Posterior cingulate gyrus (tissue), 11 donors: ENCODE measurements around the gene LENG8.
"Not testable (repeated sequence)": the region's sequence is repeated elsewhere in the genome, so short reads cannot be mapped to it uniquely, and the experiment has no call there.

ENCODE experiments used
- DNase-seq, 10 donors: peaks; one replicate each; pipeline versions ENCODE4 v3.0.0 to v3.0.0-alpha.2; 2020 to 2021; ENCODE audit warnings: mixed read lengths in 3 of 10
- intact Hi-C: fragments of 100-400 bp; cut with DNase I; formaldehyde crosslinking; loops from one replicate; pipeline ENCODE4 v1.15.1; 2023

LENG8 gene

DNA sequence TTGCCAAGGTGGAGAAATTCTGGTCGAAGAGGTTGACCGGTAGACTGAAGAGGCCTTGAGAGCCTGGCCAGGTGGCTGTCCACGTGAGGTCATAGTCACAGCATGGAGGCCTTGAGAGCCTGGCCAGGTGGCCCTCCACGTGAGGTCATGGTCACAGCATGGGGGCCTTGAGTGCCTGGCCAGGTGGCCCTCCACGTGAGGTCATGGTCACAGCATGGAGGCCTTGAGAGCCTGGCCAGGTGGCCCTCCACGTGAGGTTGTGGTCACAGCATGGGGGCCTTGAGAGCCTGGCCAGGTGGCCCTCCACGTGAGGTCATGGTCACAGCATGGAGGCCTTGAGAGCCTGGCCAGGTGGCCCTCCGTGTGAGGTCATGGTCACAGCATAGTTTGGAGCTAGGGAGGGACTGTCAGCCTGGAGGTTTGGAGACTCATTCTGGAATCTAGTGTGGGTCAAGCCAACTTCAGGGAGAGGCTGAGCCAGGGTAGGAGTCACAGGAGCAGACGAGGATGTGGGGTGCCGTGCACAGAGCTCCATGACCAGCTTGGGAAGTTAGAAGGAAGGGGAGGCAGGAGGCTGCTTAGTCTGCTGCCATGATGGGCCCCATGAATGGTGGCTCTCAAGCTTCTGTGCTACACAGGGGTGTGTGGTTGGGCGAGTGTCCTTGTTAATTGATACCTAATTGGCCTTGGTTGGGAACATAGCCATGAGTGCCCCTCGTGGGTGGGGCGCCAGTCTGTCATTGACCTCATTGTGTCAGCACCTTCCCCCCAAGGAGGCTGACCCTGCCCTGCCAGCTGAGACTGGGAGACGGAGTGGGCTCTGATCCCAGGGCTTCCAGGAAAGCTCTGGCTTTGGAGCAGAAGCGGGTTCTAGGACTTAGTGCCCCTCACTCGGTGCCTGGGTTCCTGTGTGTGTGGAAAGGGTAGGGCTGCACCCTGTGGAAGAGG is 10.6 kb downstream of the LENG8 start:
- peak in 2 of 10 donors; percentile 35 to 72 for DNase-seq
- intact Hi-C loops = no loop called here

DNA sequence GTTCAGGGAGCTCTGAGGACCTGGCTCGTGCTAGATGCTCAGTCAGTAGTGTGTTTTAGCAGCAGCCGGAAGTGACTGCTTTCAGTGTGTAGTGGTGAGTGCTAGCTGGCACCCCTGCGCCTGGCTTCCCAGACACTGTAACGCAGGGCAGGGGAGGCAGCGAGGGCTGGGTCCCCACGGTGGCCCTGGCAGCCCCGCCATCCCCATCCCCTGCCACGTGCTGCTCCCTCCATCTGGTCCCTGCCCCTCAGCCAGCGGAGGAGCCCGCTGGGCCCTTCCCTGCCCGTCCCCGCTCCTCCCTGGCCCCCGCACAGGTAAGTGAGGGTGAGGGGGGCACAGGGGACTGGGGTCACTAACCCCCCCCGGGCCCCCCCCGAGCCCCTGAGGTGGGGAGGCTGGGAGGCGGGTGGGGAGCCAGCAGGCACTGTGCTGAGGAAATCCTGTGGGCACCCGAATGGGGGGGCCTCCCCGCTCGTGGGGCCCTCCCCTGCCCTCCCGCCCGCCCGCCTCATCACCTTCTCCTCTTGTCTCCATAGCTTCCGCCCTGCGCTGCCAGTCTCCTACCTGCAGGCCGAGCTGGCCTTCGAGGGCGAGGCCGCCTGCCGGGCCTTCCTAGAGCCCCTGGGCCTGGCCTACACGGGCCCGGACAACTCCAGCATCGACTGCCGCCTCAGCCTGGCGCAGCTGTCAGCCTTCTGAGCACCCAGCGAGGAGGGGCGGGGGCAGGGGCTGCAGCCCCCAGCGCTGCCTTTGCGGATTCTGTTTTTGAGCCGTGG is 11.4 kb downstream of the LENG8 start:
- intact Hi-C loops = no loop called here
- DNase-seq = peak in 2 of 10 donors; percentile 46 to 74

DNA sequence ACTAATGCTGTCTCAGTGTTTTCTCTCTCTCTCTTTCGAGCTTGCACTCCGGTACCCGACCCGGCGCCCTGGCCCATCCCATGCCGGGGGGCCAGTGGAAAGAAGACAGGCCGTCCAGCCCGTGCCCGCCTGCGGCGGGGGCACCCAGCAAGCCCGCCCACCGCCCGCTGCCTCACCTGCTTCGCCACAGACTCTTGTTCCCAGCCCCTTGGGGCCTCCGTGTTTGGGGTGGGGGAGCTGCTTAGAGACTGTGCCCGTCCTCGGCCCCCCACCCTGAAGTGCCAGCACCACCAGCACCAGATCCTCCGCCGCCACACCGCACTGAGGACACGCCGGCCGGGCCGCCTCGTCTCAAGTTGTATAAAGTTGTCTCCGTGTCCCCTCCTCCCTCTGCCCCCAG is 12.2 kb downstream of the LENG8 start:
- DNase-seq = peak in 2 of 10 donors; percentile 77 to 79
- intact Hi-C loops = no loop called here

DNA sequence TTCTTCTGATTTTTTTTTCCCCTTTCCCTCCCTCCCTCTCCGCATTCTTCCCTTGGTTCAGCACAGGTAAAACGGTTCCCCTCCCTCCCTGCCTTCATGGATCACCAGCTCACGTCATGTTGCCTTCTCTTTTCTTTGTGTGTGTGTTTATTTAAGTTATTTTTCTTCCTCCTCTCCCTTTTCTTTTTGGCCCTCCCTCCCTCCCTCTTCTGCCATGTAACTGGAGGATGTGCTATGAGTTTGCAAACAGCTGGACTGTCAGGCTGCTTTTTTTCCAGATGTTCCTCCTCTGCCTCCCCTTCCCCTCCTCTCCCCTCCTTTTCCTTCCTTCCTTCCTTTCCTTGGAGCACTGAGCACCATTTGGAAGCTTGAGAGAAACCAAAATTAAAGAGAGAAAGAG is 12.6 kb downstream of the LENG8 start:
- DNase-seq = no peak
- intact Hi-C loops = loop anchor here (2.0 kb wide), 1 partner anchor 13 kb away; the partner anchor contains the start of gene LENG8

DNA sequence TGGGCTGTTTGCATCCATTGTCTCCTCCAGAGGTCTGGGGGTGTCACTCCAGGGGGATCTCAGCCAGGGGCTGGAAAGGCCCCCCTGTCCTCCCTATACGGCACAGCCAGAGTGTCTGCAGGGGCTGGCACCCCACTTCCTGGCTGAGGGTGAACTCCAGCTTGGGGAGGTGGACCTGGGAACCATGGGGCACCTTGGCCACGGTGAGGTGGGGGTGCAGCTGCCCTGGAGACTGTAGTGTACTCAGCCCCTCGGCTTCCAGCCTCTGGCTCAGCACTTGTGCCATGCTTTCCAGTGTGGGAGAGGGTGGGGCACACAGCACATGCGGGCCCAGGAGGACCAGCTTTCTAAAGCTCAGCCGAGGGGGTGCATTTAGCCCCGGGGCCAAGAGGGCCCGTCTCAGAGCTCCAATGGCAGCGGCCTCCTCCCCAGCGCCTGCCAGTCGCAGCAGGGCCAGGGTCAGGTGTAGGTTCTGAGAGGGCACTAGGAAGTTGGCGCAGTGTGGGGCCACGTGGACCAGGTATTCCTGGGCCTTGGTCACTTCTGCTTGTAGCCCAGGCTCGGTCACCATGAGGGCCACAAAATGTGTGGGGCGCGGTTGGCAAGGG is 13.2 kb downstream of the LENG8 start:
- intact Hi-C loops = loop anchor here (2.0 kb wide), 1 partner anchor 13 kb away; the partner anchor contains the start of gene LENG8
- peak in 2 of 10 donors; percentile 70 to 77 for DNase-seq

DNA sequence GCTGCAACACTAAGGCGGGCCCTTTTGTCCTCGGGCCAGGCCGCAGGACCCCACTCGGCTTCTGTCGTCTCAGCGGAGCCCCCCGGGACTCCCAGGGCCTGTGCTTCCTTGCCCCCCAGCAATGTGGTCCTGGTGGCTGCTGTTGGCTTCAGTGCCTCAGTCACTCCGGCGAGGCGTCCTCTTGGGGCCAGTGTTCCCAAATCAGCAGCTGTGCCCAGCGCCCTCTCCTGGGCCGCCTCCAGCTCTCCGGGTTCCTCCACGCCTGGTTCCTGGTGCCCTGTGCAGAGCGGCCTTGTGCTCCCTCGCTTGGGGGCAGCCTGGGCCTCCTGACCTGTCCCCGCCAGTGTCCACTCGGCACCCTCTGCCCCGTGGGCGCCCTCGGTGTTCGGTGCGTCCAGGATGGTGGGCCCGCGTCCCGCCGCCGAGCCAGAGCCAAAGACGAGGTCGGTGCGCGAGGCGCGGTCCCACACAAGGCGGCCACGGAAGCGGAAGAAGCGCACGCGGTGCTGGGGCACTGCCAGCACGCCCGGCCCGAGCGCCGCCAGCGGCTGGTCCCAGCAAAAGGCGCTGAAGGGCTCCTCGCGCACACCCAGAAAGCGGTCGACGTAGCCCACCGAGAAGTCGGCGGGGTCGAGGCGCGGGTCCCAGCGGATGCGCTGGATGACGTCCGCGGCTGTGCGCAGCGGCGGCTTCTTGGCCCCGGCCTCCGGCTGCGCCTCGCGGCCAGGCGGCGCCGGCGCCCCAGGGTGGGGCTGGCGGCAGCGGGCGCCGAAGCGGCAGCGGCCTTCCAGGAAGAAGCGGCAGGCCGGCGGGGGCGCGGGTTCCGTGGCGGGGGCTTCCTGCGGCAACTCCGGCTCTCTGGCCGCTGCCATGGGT is 13.9 kb downstream of the LENG8 start:
- intact Hi-C loops = loop anchor here (2.0 kb wide), 1 partner anchor 14 kb away; the partner anchor contains the start of gene LENG8

DNA sequence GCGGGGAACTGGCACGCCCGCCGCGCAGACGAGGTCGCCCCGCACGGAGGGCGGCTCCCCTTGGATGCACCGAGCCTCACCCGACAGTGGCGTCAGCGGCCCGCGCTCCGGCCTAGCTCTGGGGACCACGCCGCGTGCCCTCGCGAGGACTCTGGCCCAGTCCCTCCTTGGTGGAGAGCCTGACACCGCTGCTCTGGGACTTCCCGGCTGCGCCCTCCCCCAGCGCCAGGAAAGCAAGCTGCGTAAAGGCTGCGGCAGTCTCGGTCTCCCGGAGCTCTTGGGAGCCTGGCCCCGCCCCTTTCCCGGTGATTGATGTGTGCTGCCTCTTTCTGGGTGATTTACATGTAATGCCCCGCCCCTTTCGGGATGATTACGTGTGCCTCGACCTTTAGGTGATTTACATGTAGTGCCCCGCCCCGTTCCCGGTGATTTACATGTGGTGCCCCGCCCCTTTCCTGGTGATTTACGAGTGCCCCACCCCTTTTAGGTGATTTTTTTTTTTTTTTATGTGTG is 14.6 kb downstream of the LENG8 start, which contains the start of gene LENG9:
TSS of gene LENG9 (minus strand) at position 248 of the 513 bp plus-strand sequence. CDS start 252 bp downstream, outside the sequence.
- intact Hi-C loops = loop anchor here (2.0 kb wide), 1 partner anchor 15 kb away; the partner anchor contains the start of gene LENG8

More for the DNA sequence above, 13.9 kb downstream of the LENG8 start:
- DNase-seq = peak in 8 of 10 donors; percentile 39 to 93 (median 60)

DNA sequence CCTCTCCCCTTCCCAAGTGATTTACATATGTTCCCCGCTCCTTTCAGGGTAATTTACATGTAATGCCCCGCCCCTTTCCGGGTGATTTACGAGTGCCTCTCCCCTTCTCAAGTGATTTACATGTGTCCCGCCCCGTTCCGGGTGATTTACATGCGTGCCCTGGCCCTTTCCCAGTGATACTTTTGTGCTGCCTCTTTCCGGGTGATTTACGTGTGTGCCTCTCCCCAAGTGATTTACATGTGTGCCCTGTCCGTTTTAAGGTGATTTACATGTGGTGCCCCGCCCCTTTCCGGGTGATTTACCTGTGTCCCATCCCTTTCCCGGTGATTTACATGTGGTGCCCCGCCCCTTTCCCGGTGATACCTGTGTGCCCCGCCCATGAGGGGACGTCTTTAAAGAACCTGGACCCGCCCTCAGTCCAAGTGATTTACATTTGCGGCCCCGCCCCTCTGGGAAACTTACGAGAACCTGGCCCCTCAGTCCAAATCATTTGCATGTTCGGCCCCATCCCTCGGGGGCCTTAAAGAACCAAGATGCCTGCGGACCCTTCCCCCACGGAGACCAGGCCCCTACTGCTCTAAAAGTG is 15.1 kb downstream of the LENG8 start:
- DNase-seq = peak in 8 of 10 donors; percentile 45 to 95 (median 70)
- intact Hi-C loops = no loop called here

More for the DNA sequence above, 14.6 kb downstream of the LENG8 start, which contains the start of gene LENG9:
- peak; percentile 82 to 99 (median 94) for DNase-seq

DNA sequence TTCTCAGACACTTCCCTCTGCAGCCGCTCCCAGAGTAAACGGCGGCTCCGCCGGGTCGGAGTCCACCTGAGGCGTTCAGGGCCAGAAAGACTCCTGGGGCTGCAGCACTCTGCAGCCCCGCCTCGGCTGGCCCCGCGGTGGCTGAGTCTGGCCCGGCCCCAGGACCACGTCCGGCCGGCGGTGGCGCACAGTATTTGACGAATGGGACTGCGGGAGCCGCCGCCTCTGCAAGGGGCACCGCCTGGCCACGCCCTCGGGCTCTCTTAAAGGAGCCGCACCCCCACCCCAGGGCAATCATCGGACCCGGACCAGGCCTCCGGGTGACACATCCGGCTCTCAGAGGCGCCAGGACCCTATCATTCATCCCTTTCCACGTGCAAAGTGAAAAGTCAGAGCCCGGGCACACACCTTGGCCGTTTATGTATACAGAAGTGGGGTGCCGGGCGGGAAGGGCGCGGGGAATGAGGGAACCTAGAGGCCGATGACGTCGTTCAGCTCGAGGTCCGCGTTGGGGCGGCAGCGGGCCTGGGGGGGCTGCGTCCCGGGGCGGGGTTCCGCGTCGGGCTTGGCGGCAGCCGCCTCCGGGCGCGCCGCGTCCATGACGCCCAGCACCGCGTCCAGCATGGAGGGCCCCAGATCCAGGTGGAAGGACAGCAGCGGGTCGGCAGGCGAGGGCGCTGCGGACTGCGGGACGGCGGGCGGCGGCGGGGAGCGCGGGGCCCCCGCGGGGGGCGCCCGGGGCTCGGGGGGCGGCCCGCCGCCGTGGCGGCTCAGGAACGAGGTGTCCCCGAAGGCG is 15.8 kb downstream of the LENG8 start:
- intact Hi-C loops = no loop called here
- DNase-seq = peak; percentile 66 to 98 (median 85)

DNA sequence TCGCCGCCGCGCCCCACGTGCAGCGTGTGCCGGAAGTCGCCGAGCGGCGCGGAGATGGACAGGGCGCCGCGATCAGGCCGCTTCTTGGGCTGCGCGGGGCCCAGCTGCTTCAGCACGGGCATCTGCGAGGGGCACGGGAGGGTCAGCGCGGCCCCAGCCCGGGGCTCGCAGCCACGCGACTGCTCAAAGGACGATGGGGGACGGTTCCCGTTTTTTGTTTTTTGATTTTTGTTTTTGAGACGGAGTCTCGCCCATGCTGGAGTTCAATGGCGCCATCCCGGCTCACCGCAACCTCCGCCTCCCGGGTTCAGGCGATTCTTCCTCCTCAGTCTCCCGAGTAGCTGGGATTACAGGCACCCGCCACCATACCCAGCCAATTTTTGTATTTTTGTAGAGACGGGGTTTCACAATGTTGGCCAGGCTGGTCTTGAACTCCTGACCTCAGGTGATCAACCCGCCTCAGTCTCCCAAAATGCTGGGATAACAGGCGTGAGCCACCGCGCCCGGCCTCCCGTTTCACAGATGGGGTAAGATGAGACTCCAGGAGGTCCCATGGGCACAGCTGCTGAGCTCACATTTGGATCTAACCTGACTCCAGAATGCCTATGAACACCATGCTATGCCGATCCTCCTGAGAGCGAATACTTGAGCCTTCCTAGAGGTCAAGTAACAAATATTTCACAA is 16.6 kb downstream of the LENG8 start:
- intact Hi-C loops = no loop called here
- peak in 2 of 10 donors; percentile 40 to 82 for DNase-seq

DNA sequence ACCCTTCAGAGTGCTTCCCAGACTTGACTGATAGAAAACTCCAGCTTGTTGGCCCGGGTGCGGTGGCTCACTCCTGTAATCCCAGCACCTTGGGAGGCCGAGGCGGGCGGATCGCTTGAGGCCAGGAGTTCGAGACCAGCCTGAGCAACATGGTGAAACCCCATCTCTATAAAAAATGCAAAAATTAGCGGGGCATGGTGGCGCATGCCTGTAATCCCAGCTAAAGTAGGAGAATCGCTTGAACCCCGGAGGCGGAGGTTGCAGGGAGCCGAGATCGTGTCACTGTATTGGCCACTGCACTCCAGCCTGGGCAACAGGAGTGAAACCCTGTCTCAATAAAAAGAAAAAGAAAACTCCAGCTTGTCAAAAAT is 17.1 kb downstream of the LENG8 start:
- peak in 2 of 10 donors; percentile 68 to 77 for DNase-seq
- intact Hi-C loops = not testable (repeated sequence)

DNA sequence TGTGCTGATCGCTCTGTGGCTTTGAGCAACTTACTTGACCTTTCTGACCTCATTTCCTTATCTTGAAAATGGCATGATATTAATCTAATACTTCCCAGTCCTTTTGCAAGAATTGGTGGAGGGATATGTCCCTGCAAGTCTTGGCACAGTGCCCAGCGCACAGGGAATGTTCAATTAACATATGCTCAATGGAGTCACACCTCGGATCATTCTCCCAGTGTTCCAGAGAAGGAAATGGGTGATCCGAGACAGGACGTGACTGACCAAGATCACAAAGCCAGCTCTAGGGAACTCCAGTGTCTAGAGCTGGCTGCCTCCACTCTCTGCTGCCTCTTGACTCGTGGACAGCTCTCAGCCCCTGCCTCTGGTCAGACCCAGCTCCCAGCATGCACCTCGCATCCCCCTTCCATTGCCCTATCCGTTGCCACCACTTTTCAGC is 20.5 kb downstream of the LENG8 start:
- intact Hi-C loops = no loop called here
- DNase-seq = peak in 2 of 10 donors; percentile 55

DNA sequence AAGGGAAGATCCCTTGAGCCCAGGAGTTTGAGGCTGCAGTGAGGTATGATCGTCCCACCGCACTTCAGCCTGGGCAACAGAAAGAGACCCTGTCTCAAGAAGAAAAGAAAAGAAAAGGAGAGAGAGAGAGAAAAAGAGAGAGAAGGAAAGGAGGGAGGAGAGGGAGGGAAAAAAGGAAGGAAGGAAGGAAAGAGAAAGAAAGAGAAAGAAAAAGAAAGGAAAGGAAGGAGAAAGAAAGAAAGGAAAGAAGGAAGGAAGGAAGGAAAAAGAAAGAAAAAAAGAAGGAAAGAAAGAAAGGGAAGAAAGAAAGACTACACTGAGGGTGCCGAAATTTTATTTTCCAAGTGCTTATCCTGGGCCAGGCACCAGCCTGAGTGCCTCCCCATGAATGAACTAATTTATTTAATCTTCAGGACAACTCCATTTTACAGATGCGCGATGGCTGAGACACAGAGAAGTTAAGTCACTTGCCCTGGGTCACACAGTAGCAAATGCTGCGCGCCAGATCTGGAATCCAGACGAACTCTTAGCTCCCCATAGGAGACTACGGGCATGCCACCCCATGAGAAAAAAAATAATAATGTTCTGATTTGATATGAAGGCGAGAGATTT is 21.4 kb downstream of the LENG8 start:
- DNase-seq = no peak
- intact Hi-C loops = no loop called here

DNA sequence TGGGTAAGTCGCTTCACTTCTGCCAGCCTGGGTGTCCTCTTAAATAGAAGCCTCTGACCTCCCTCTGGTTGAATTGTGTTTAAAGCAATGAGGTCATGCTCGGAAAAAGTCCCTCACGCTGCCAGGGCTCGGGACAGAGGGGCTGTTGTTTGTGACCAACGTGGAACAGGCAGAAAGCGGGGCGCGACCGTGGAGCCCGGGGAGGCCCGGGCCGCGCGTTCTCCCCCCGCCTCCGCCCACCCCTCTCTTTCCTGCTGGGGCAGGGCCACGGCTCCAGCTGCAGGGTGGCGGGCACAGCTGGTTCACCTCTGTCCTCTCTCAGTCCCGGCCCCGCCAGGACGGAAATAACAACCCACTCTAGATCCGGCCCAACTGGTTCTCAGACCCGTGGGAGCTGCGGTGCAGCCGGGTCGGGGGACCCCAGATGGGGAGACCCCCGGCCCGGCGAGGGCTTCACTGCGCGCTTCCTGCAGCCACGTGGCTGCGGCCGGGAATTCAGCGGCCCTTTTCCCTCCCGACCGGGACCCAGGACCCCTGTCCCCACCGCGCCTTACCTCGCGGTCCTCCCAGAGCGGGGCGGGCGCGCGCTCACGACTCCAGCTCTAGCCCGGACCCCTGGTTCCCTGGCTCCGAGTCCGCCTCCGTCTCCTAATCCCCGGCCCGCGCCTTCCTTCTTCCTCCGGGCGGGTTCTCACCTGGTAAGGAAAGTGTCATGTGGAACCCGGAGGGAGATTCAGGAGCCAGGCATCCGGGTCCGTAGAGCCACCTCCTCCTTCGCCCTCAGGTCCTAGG is 22.2 kb downstream of the LENG8 start:
- peak in 6 of 10 donors; percentile 29 to 91 (median 56) for DNase-seq
- intact Hi-C loops = no loop called here

DNA sequence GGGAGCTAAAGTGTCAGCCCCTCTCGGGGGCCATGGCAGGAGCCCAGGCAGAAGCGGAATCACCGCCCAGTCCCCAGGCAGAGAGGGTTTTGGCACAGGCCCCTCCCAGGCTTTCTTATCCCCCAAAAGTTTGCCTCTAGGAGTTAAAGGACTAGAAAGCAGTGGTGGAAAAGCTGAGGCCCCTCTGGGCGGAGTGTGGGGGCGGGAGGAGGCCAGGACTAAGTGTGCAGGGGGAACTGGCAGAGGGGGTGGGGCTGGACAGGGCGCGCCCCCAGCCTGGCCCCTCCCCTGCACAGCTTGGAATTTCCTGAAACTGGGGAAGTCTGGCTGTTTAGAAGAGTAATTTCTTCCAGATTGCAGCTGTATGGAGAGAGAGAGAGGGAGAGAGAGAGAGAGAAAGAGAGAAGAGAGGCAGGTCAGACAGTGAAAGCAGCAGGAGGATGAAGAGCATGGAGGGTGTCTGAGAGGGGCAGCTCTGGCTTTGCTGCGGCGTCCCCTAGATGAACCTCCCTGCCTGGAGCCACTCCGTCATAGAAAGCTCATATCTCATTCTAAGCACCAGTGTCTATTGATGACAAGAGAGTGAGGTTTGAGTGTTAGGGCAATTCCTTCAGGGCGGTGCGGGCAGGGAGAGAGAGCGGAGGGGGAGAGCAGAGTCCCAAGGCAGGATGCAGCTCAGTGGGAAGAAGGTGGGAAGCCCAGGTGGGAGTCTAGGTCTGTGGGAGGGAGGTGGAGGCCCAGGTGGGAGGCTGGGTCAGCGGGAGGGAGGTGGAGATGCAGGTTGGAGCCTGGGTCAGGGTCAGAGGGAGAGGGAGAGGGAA is 24.3 kb downstream of the LENG8 start, which contains the start of gene CDC42EP5:
TSS of gene CDC42EP5 (minus strand) at position 226 of the 821 bp plus-strand sequence. CDS start 7,749 bp downstream, outside the sequence.
- no peak for DNase-seq
- intact Hi-C loops = no loop called here
